Smooth muscle cell of the coronary artery (primary cell): ENCODE results near the gene B3GNT5. TPM values are rescaled to one million over a fixed set of nuclear protein-coding genes. Genes with fewer than 3 reads are reported as not detected.

ENCODE experiments used
- total RNA-seq: library from RNA; depleted of rRNA; stranded (reverse); fragments of >200 nt; gene quantifications from 2 replicates; pipeline ENCODE4 v1.2.3, GENCODE V29; 2014; ENCODE audit warnings: low replicate concordance

The B3GNT5 gene
- 1.4 and 2.4 TPM in 2 replicates for total RNA-seq

GRCh38 chr3:183252973-183253527, at the start of gene B3GNT5:
TSS of gene B3GNT5 (plus strand) at chr3:183253253. CDS start at chr3:183269799, 16,546 bp downstream.

Other genes with a start within 250 kb of the B3GNT5 start
- 13.7 and 35.0 TPM in 2 replicates for gene MCCC1, start 153.8 kb upstream of the B3GNT5 start, total RNA-seq
- gene LAMP3, start 90.5 kb upstream of the B3GNT5 start, total RNA-seq: under 0.01 TPM in 1 of 2 replicates, not detected in the other
- under 0.01 and 0.15 TPM in 2 replicates for gene MCF2L2, start 175.4 kb downstream of the B3GNT5 start, total RNA-seq